COLO668 (cell line): Measurements from ENCODE around the gene MBTPS2.
"Not testable (repeated sequence)": the region's sequence is repeated elsewhere in the genome, so short reads cannot be mapped to it uniquely, and the experiment has no call there.

Experiments used
- DNase-seq: peaks from one replicate; lab custom pipeline; 2025; ENCODE audit not compliant: unreplicated experiment; lab: John Stamatoyannopoulos, UW

Gene MBTPS2

GRCh38 chrX:21855937-21856415 lies 16.6 kb downstream of the MBTPS2 start, which contains the start of gene YY2:
Gene YY2 (plus strand): TSS chrX:21855987. CDS start chrX:21856485, 498 bp downstream.
- no peak for DNase-seq

DNA sequence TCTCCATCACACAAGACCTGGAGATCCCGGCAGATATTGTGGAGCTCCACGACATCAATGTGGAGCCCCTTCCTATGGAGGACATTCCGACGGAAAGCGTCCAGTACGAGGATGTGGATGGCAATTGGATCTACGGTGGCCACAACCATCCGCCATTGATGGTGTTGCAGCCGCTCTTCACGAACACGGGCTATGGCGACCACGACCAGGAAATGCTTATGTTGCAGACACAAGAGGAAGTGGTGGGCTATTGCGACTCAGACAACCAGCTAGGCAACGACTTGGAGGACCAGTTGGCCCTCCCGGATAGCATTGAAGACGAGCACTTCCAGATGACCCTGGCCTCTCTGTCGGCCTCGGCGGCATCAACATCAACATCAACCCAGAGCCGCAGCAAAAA lies 17.1 kb downstream of the MBTPS2 start:
- DNase-seq, result no peak

DNA sequence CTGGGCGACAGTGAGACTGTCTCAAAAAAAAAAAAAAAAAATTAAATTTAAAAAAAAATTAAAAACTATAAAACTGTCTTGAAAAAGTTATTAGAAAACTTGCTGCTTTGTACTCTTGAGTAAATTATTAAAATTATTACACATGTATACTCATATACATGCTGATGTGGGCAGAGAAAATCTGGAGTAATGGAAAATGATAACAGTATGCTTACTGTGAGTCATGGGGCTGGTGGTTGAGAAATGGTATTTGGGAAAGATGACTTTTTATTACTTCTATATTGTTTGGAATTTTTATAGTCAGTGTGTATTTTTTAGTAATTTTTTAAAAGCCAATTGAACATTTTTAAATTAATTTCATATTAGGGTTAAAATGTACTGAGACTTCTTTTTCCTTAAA lies 23.8 kb downstream of the MBTPS2 start:
- DNase-seq, result no peak

- DNase-seq, result no peak
Measured at GRCh38 chrX:21865436-21865835, 26.0 kb downstream of the MBTPS2 start.

- no peak for DNase-seq
Measured at GRCh38 chrX:21870494-21870893, 31.1 kb downstream of the MBTPS2 start.

- no peak for DNase-seq
Measured at GRCh38 chrX:21873063-21873775, 33.8 kb downstream of the MBTPS2 start.

DNA sequence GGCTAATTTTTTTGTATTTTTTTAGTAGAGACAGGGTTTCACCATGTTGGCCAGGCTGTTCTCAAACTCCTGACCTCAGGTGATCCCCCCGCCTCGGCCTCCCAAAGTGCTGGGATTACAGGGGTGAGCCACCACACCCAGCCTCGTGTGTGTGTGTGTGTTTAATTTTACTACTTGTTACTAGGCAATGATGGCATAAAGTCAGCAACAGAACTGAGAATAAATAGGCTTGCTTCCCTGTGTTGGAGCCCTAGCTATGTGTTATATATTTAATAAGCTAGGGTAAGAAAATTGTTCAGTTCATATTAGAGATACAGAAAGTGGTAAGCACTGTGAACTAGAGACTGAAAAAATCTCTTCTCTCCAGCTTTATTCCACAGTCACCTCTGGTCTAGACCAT lies 34.8 kb downstream of the MBTPS2 start:
- not testable (repeated sequence) for DNase-seq

DNA sequence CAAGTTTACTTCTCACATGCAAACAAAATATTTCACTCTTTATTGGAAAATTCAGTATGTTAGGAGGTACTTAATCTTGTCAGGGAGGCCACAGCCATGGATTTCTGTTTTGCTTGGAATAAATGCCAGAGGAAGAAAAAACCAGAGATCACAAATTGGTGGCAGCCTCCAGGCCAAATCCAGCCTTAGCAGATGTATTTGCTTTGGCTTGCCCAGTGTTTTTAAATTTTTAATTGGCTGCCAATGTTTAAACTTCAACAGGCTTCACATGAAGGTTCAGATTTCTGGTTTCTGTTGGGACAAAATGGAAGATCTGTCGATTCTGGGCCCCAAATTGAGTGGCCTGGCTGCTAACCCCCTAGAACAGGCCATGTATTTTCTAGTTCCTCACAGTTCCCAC lies 35.6 kb downstream of the MBTPS2 start:
- DNase-seq, result no peak

- DNase-seq, result no peak
Measured at GRCh38 chrX:21881881-21882574, 42.6 kb downstream of the MBTPS2 start.

GRCh38 chrX:21883258-21883657 lies 43.8 kb downstream of the MBTPS2 start:
- DNase-seq, result no peak

- no peak for DNase-seq
Measured at GRCh38 chrX:21885568-21885967, 46.2 kb downstream of the MBTPS2 start.

GRCh38 chrX:21905313-21905712 lies 65.9 kb downstream of the MBTPS2 start:
- no peak for DNase-seq

DNA sequence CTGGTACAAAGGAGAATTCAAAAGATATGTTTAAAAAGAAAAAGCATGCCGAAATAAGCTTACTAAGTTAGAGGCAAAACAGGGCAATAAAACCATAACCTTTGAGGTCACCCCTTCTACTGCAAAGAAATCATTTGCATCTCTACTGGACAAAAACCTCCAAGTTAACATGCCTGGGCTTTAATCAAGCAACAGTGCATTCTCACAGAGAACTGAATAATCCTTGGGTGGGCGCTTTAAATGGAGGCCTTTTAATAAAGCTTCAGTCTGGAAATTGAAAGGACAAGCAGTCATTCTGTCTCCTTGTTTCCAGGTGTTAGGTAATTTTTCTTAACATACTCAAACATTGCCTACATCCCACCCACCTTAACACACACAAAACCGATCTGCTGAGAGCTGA lies 66.5 kb downstream of the MBTPS2 start:
- DNase-seq, result no peak

GRCh38 chrX:21907260-21907659 lies 67.8 kb downstream of the MBTPS2 start:
- no peak for DNase-seq

- DNase-seq, result no peak
Measured at GRCh38 chrX:21911481-21911880, 72.1 kb downstream of the MBTPS2 start.

GRCh38 chrX:21912220-21912619 lies 72.8 kb downstream of the MBTPS2 start:
- DNase-seq, result no peak

DNA sequence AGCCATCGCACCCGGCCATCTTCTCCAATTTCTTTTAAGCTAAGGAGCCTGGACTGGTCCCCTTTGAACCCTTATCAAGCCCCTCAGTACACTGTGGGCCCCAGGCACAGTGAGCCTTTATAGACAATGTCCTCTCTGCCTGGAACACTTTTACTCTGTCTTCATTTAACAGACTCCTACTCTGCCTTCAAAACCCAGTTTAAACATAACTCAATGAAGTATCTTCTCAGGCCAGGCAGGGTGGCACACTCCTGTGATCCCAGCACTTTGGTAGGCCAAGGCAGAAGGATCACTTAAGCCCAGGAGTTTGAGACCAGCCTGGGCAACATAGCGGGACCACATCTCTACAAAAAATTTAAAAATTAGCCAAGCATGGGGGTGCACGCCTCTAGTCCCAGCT lies 73.6 kb downstream of the MBTPS2 start:
- no peak for DNase-seq

GRCh38 chrX:21926116-21926515 lies 86.7 kb downstream of the MBTPS2 start:
- DNase-seq, result no peak

DNA sequence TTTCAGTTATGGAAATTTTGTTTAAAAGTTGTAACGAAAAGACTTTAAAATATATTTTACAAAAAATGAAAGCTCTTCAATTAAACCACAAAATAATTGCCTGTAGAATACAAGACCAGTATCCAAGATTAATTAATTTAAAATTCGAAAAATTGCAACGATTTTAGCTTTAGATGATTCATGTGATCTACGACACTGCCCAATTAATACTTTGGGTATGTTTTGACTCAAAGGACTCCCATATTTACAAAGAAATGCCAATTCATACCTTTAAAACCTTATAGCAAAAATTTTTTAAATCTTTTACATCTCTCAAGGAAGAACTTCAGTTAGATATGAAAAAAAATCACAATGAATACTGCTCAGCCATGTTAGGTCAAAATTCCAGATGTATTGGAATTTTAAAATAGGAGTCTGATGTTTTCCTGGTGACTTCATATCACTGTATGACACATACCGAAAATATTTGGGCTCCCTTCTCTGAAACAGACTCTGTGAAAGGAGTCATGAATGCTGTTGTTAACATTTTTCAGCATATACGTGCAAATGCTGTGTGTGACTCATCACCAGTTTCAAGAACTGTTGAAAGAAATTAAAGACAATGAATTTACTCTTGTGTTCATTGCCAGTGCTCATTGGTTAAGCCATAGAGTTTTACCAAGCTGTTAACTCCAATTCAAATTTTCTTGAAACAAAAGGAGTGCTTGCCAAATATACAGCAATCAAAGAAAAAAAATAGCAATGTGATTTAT lies 87.3 kb downstream of the MBTPS2 start:
- no peak for DNase-seq

- no peak for DNase-seq
Measured at GRCh38 chrX:21929209-21929608, 89.8 kb downstream of the MBTPS2 start.

- no peak for DNase-seq
Measured at GRCh38 chrX:21930986-21931385, 91.6 kb downstream of the MBTPS2 start.
